NCI-H510A treated with DMSO at 0.1 percent for 48 hours (cell line): ENCODE data around the gene DLK2.
"Not testable (repeated sequence)": the region's sequence is repeated elsewhere in the genome, so short reads cannot be mapped to it uniquely, and the experiment has no call there.

Experiments used
- DNase-seq: peaks from one replicate; lab custom pipeline; 2025; lab: John Stamatoyannopoulos, UW

DLK2 gene

GRCh38 chr6:43481591-43482236 is 26.4 kb upstream of the DLK2 start:
- no peak for DNase-seq

GRCh38 chr6:43481075-43481474 is 25.7 kb upstream of the DLK2 start:
- no peak for DNase-seq

GRCh38 chr6:43478008-43478372 is 22.6 kb upstream of the DLK2 start:
- DNase-seq = no peak

- peak; percentile 93 for DNase-seq
Observed at GRCh38 chr6:43477235-43478007, 22.1 kb upstream of the DLK2 start, which contains the start of gene TJAP1. Gene TJAP1 (plus strand): TSS chr6:43477570. CDS start chr6:43499002, 21,432 bp downstream.

GRCh38 chr6:43476746-43477145 is 21.4 kb upstream of the DLK2 start:
- DNase-seq = no peak

GRCh38 chr6:43475516-43475915 is 20.2 kb upstream of the DLK2 start:
- no peak for DNase-seq

GRCh38 chr6:43472515-43472914 is 17.2 kb upstream of the DLK2 start:
- DNase-seq = no peak

- no peak for DNase-seq
Observed at GRCh38 chr6:43471399-43471798, 16.1 kb upstream of the DLK2 start.

- no peak for DNase-seq
Observed at GRCh38 chr6:43469947-43470346, 14.6 kb upstream of the DLK2 start.

- DNase-seq = no peak
Observed at GRCh38 chr6:43468748-43469681, 13.7 kb upstream of the DLK2 start.

GRCh38 chr6:43468240-43468639 is 12.9 kb upstream of the DLK2 start:
- DNase-seq = no peak

GRCh38 chr6:43467752-43468151 is 12.4 kb upstream of the DLK2 start:
- no peak for DNase-seq

- DNase-seq = not testable (repeated sequence)
Observed at GRCh38 chr6:43467265-43467664, 11.9 kb upstream of the DLK2 start.

- DNase-seq = no peak
Observed at GRCh38 chr6:43465948-43466347, 10.6 kb upstream of the DLK2 start.

- no peak for DNase-seq
Observed at GRCh38 chr6:43464337-43464736, 9.0 kb upstream of the DLK2 start.

GRCh38 chr6:43461936-43462335 is 6.6 kb upstream of the DLK2 start:
- no peak for DNase-seq

GRCh38 chr6:43460032-43460431 is 4.7 kb upstream of the DLK2 start:
- no peak for DNase-seq

- no peak for DNase-seq
Observed at GRCh38 chr6:43459535-43459934, 4.2 kb upstream of the DLK2 start.

GRCh38 chr6:43458154-43458553 is 2.8 kb upstream of the DLK2 start:
- DNase-seq = not testable (repeated sequence)

GRCh38 chr6:43457643-43458042 is 2.3 kb upstream of the DLK2 start:
- DNase-seq = no peak

- DNase-seq = no peak
Observed at GRCh38 chr6:43454696-43455530, 435 bp downstream of the DLK2 start.

- peak; percentile 60 for DNase-seq
Observed at GRCh38 chr6:43454290-43454695, 1.1 kb downstream of the DLK2 start.
